Endothelial cell of umbilical vein (primary cell): ENCODE data around the gene CENPU. TPM values are rescaled to one million over a fixed set of nuclear protein-coding genes. Genes with fewer than 3 reads are reported as not detected.

Source experiments
- BruUV-seq: library from RNA; stranded (reverse); fragments of 400-500 nt; replicated peaks from 2 replicates; lab custom pipeline; 2021; lab: Mats Ljungman, UMichigan
- CTCF ChIA-PET: fragments of 300-600, 350-600 bp; sonication (Branson Sonifier 250); formaldehyde crosslinking; loops from one replicate; lab custom pipeline; 2021; ENCODE audit warnings: antibody characterized with exemption, inconsistent platforms; lab: Charles Lee
- POLR2A ChIA-PET: fragments of 300-600, 350-600 bp; sonication (Branson Sonifier 250); formaldehyde crosslinking; loops from one replicate; lab custom pipeline; 2021; ENCODE audit warnings: antibody characterized with exemption, inconsistent platforms; lab: Charles Lee
- DNase-seq: peaks from one replicate; pipeline ENCODE4 v3.0.0-alpha.2; 2011; ENCODE audit warnings: low read depth, low spot score
- FAIRE-seq: peaks from 2 replicates; lab custom pipeline; 2011; peaks lifted over from hg19 to GRCh38; lab: Jason Lieb, UNC
- H2AFZ ChIP-seq: 2 replicates; pipeline ENCODE4 v1.6.0; 2012; ENCODE audit warnings: low read depth, low read length, control low read depth, inconsistent platforms
- H3K27ac ChIP-seq: 2 replicates; pipeline ENCODE4 v1.5.1; 2011; ENCODE audit warnings: low read depth, mild to moderate bottlenecking, control low read depth, low read length, moderate library complexity; ENCODE audit not compliant: insufficient read depth
- H3K27me3 ChIP-seq, 2 experiments: 2 replicates each; pipeline versions ENCODE4 v1.6.0 to v1.6.1; 2011; ENCODE audit warnings: low read length in 2 of 2, mixed read lengths in 1 of 2; ENCODE audit not compliant: control insufficient read depth in 2 of 2, insufficient read depth in 2 of 2
- H3K36me3 ChIP-seq, 2 experiments: 2 replicates in 1 of 2; 3 replicates in 1 of 2; pipeline ENCODE4 v1.5.1; 2011; ENCODE audit warnings: low read length in 2 of 2, mild to moderate bottlenecking in 1 of 2, moderate library complexity in 1 of 2; ENCODE audit not compliant: control insufficient read depth in 2 of 2, insufficient read depth in 2 of 2; ENCODE audit errors: extremely low read depth in 1 of 2
- H3K4me1 ChIP-seq: 3 replicates; pipeline ENCODE4 v1.5.1; 2011; ENCODE audit warnings: mild to moderate bottlenecking, low read length; ENCODE audit not compliant: control insufficient read depth, insufficient read depth; ENCODE audit errors: extremely low read depth
- H3K4me2 ChIP-seq: 2 replicates; pipeline ENCODE4 v1.6.1; 2011; ENCODE audit warnings: low read length, control low read depth, mixed read lengths; ENCODE audit not compliant: insufficient read depth
- H3K4me3 ChIP-seq, 3 experiments: fragments of 200-600 bp in 1 of 3; sonication (generic), shearing (Covaris generic) in 1 of 3; replicated peaks in 1 of 3; 2 replicates each; pipeline ENCODE4 v1.5.1; 2011 to 2016; ENCODE audit warnings: control low read depth in 3 of 3, low read length in 3 of 3, mild to moderate bottlenecking in 2 of 3, inconsistent platforms in 1 of 3, low read depth in 1 of 3, moderate library complexity in 1 of 3; ENCODE audit not compliant: insufficient read depth in 1 of 3
- H3K79me2 ChIP-seq: 2 replicates; pipeline ENCODE4 v1.6.0; 2012; ENCODE audit warnings: low read length, inconsistent platforms; ENCODE audit not compliant: control insufficient read depth, insufficient read depth
- H3K9ac ChIP-seq: replicated peaks from 2 replicates; pipeline ENCODE3; 2011; ENCODE audit warnings: low read length, control low read depth; ENCODE audit not compliant: insufficient read depth; ENCODE audit errors: extremely low read depth
- H3K9me1 ChIP-seq: replicated peaks from 3 replicates; pipeline ENCODE4 v1.6.0; 2011; ENCODE audit warnings: mild to moderate bottlenecking, low read length; ENCODE audit not compliant: control insufficient read depth, insufficient read depth; ENCODE audit errors: extremely low read depth
- H3K9me3 ChIP-seq: replicated peaks from 2 replicates; pipeline ENCODE4 v1.5.1; 2012; ENCODE audit warnings: low read length, inconsistent platforms; ENCODE audit not compliant: control insufficient read depth, insufficient read depth
- H4K20me1 ChIP-seq: replicated peaks from 2 replicates; pipeline ENCODE3; 2011; ENCODE audit warnings: mild to moderate bottlenecking, low read length; ENCODE audit not compliant: control insufficient read depth, insufficient read depth; ENCODE audit errors: extremely low read depth
- EZH2 ChIP-seq: IDR thresholded peaks from 2 replicates; pipeline ENCODE4 v1.6.1; 2012; ENCODE audit warnings: borderline replicate concordance, low read depth, mild to moderate bottlenecking, moderate library complexity, low read length, inconsistent platforms; ENCODE audit not compliant: severe bottlenecking
- FOS ChIP-seq: IDR thresholded peaks from 2 replicates; pipeline ENCODE4 v1.6.1; 2011; ENCODE audit warnings: mild to moderate bottlenecking, low read length, moderate library complexity, borderline replicate concordance; ENCODE audit not compliant: insufficient read depth
- GATA2 ChIP-seq: IDR thresholded peaks from 2 replicates; pipeline ENCODE4 v1.7.0; 2011; ENCODE audit warnings: low read depth, mild to moderate bottlenecking, moderate library complexity, mixed read lengths, low read length; ENCODE audit not compliant: insufficient read length, insufficient read depth
- JUN ChIP-seq: IDR thresholded peaks from 2 replicates; pipeline ENCODE4 v1.6.1; 2011; ENCODE audit warnings: borderline replicate concordance, low read depth; ENCODE audit not compliant: insufficient read length, insufficient read depth
- MYC ChIP-seq: IDR thresholded peaks from one replicate; pipeline ENCODE4 v1.6.1; 2011; ENCODE audit warnings: mild to moderate bottlenecking, low read depth, low read length
- POLR2A ChIP-seq: IDR thresholded peaks from 2 replicates; pipeline ENCODE4 v1.6.1; 2012; ENCODE audit warnings: low read depth, mild to moderate bottlenecking, control low read depth, low read length
- POLR2AphosphoS5 ChIP-seq: IDR thresholded peaks from 2 replicates; pipeline ENCODE4 v1.6.1; 2012; ENCODE audit warnings: low read depth, mild to moderate bottlenecking, control low read depth, low read length, moderate library complexity; ENCODE audit not compliant: insufficient read depth
- dilution Hi-C: fragments of 300-500 bp; cut with MboI; formaldehyde crosslinking; loops from one replicate; pipeline ENCODE4 v1.15.0; 2019; ENCODE audit warnings: low sequenced_read_pairs; ENCODE audit not compliant: extremely low pct_ligation_motif_present
- intact Hi-C: fragments of 100-400 bp; cut with micrococcal nuclease; formaldehyde crosslinking; loops from one replicate; pipeline ENCODE4 v1.10.0; 2022
- polyA plus RNA-seq, 4 experiments: library from polyadenylated mRNA; depleted of rRNA in 3 of 4; stranded (reverse) in 3 of 4; unstranded in 1 of 4; fragments of >200 nt; gene quantifications; 2 replicates each; pipeline versions ENCODE4 v1.2.1 to v1.2.3, GENCODE V29; 2011 to 2012; ENCODE audit warnings: missing spikeins in 1 of 4
- total RNA-seq: library from RNA; stranded (reverse); gene quantifications from 2 replicates; pipeline ENCODE4 v1.2.3, GENCODE V29; 2021
- TF ChIP-seq, protein P1 (sequence below): IDR thresholded peaks from 2 replicates; pipeline ENCODE4 v1.6.1; 2011; ENCODE audit not compliant: insufficient read depth, insufficient read length
- TF ChIP-seq, protein P2 (sequence below), 2 donors: IDR thresholded peaks; 1 replicate in 1 of 2; 2 replicates in 1 of 2; pipeline ENCODE4 v1.5.1; 2011; ENCODE audit warnings: low read length in 2 of 2, mild to moderate bottlenecking in 2 of 2, moderate library complexity in 2 of 2, control low read depth in 1 of 2, inconsistent platforms in 1 of 2, low read depth in 1 of 2; ENCODE audit not compliant: insufficient read depth in 1 of 2; ENCODE audit errors: extremely low read depth in 1 of 2

Gene CENPU
- total and polyA plus RNA-seq, 2 donors (not counting 3 experiments of a cell fraction or from before 2014, with no cell fraction given): 7.0 to 37.9 TPM

GRCh38 chr4:184697956-184698355 lies 35.9 kb downstream of the CENPU start:
- Histone ChIP-seq H3K4me1 (no peaks in the 10 kb centered on the region), H3K4me2 (no peak overlapping the region), H3K27me3 (no peaks in the 10 kb centered on the region), H3K27ac (no peak overlapping the region), H3K4me3 (no peak overlapping the region), H3K36me3 (peaks cover 3 to 7% of the 10 kb centered on the region in 2 experiments), H3K9ac (no peak overlapping the region), H2AFZ (no peak overlapping the region), H3K9me1 (no peaks in the 10 kb centered on the region), H4K20me1 (no peaks in the 10 kb centered on the region), H3K79me2 (no peaks in the 10 kb centered on the region), H3K9me3 (no peaks in the 10 kb centered on the region)
- FAIRE-seq: no peak
- DNase-seq: no peak
- ChIA-PET CTCF (interaction anchor here (1.1 kb wide), 1 partner anchor 48 kb away, joined by 3 read pairs; the partner anchor contains the start of genes CASP3 and PRIMPOL), POLR2A (no interaction called here)
- dilution Hi-C loops: no loop called here
- BruUV-seq: no TSS peak
- TF ChIP-seq GATA2 (no peak), EZH2 (no peak), POLR2AphosphoS5 (no peak), MYC (no peak)
- TF ChIP-seq, protein P1, sequence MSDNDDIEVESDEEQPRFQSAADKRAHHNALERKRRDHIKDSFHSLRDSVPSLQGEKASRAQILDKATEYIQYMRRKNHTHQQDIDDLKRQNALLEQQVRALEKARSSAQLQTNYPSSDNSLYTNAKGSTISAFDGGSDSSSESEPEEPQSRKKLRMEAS: no peak
- intact Hi-C loops: no loop called here

GRCh38 chr4:184695178-184695896 lies 38.6 kb downstream of the CENPU start:
- no peak overlapping the region for H3K4me3 ChIP-seq
- H3K9me1 ChIP-seq: no peaks in the 10 kb centered on the region
- H3K36me3 ChIP-seq: peaks cover 3 to 9% of the 10 kb centered on the region in 2 experiments
- H2AFZ ChIP-seq: no peak overlapping the region
- DNase-seq: no peak
- peak; percentile 38 for FAIRE-seq
- BruUV-seq: TSS peak; percentile 60
- no peaks in the 10 kb centered on the region for H3K27me3 ChIP-seq
- POLR2A ChIA-PET: no interaction called here
- H3K4me2 ChIP-seq: no peak overlapping the region
- no peaks in the 10 kb centered on the region for H3K79me2 ChIP-seq
- intact Hi-C loops (no loop called here), dilution Hi-C loops (no loop called here)
- H3K9me3 ChIP-seq: no peaks in the 10 kb centered on the region
- H3K27ac ChIP-seq: no peak overlapping the region
- CTCF ChIA-PET: interaction anchor here (0.9 to 2.0 kb wide), 3 partner anchors 11 to 46 kb away, joined by 3 to 7 read pairs (median 5); partner anchors contain the start of genes CASP3 and PRIMPOL
- H3K9ac ChIP-seq: no peak overlapping the region
- H3K4me1 ChIP-seq: no peaks in the 10 kb centered on the region
- TF ChIP-seq FOS (no peak), EZH2 (no peak), POLR2AphosphoS5 (no peak), MYC (no peak), GATA2 (no peak), JUN (no peak), POLR2A (no peak)
- TF ChIP-seq, protein P1: no peak
- TF ChIP-seq, protein P2, sequence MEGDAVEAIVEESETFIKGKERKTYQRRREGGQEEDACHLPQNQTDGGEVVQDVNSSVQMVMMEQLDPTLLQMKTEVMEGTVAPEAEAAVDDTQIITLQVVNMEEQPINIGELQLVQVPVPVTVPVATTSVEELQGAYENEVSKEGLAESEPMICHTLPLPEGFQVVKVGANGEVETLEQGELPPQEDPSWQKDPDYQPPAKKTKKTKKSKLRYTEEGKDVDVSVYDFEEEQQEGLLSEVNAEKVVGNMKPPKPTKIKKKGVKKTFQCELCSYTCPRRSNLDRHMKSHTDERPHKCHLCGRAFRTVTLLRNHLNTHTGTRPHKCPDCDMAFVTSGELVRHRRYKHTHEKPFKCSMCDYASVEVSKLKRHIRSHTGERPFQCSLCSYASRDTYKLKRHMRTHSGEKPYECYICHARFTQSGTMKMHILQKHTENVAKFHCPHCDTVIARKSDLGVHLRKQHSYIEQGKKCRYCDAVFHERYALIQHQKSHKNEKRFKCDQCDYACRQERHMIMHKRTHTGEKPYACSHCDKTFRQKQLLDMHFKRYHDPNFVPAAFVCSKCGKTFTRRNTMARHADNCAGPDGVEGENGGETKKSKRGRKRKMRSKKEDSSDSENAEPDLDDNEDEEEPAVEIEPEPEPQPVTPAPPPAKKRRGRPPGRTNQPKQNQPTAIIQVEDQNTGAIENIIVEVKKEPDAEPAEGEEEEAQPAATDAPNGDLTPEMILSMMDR (IDR thresholded peaks at IDR 0.05; ENCODE audit: extremely low read depth in 1 of 2, insufficient read depth in 1 of 2, low read depth in 1 of 2, low read length in 2 of 2): no peak
- H4K20me1 ChIP-seq: no peaks in the 10 kb centered on the region
